H9 (cell line): ENCODE results near the gene CTNNBL1. TPM values are rescaled to one million over a fixed set of nuclear protein-coding genes. Genes with fewer than 3 reads are reported as not detected.
A peak's percentile ranks its signal among the peaks of the same experiment; 100 is the strongest.

Source experiments
- DNase-seq: peaks from one replicate; pipeline ENCODE4 v3.0.0-alpha.2; 2017
- H2AFZ ChIP-seq: one replicate; pipeline ENCODE4 v1.6.1; 2013; ENCODE audit warnings: mild to moderate bottlenecking, low read length, control low read depth, moderate library complexity
- H2AK5ac ChIP-seq: 2 replicates; pipeline ENCODE4 v1.6.1; 2013; ENCODE audit warnings: low read length, control low read depth, mixed read lengths; ENCODE audit not compliant: insufficient read length
- H2BK120ac ChIP-seq: one replicate; pipeline ENCODE4 v1.6.1; 2013; ENCODE audit warnings: low read depth, mild to moderate bottlenecking, low read length, control low read depth, inconsistent platforms; ENCODE audit not compliant: poor library complexity, severe bottlenecking
- H2BK12ac ChIP-seq: 2 replicates; pipeline ENCODE4 v1.6.1; 2013; ENCODE audit warnings: low read length, control low read depth, mixed read lengths, low read depth; ENCODE audit not compliant: insufficient read length
- H2BK15ac ChIP-seq: 2 replicates; pipeline ENCODE4 v1.6.1; 2013; ENCODE audit warnings: low read depth, low read length, control low read depth
- H2BK20ac ChIP-seq: one replicate; pipeline ENCODE4 v1.6.1; 2013; ENCODE audit warnings: low read depth, mild to moderate bottlenecking, low read length, control low read depth, inconsistent platforms; ENCODE audit not compliant: poor library complexity, severe bottlenecking
- H2BK5ac ChIP-seq: 2 replicates; pipeline ENCODE4 v1.6.1; 2013; ENCODE audit warnings: low read length, control low read depth, mixed read lengths; ENCODE audit not compliant: insufficient read length
- H3K14ac ChIP-seq: 2 replicates; pipeline ENCODE4 v1.6.1; 2013; ENCODE audit warnings: low read length, control low read depth; ENCODE audit not compliant: insufficient read depth
- H3K18ac ChIP-seq: 2 replicates; pipeline ENCODE4 v1.6.1; 2013; ENCODE audit warnings: low read depth, mild to moderate bottlenecking, mixed read lengths, low read length, control low read depth; ENCODE audit not compliant: insufficient read length
- H3K23ac ChIP-seq: 2 replicates; pipeline ENCODE4 v1.6.1; 2013; ENCODE audit warnings: low read length, control low read depth, mixed read lengths, low read depth; ENCODE audit not compliant: insufficient read length
- H3K23me2 ChIP-seq: 2 replicates; pipeline ENCODE4 v1.6.1; 2013; ENCODE audit warnings: low read depth, mild to moderate bottlenecking, mixed read lengths, low read length, control low read depth; ENCODE audit not compliant: insufficient read length, poor library complexity, severe bottlenecking
- H3K27ac ChIP-seq: 2 replicates; pipeline ENCODE4 v1.5.1; 2013; ENCODE audit warnings: low read length, control low read depth, mixed read lengths, low read depth; ENCODE audit not compliant: insufficient read length
- H3K27me3 ChIP-seq: 2 replicates; pipeline ENCODE4 v1.6.1; 2013; ENCODE audit warnings: low read length, control low read depth, inconsistent platforms; ENCODE audit not compliant: insufficient read depth
- H3K4ac ChIP-seq: 2 replicates; pipeline ENCODE4 v1.6.1; 2013; ENCODE audit warnings: low read depth, mild to moderate bottlenecking, control low read depth, inconsistent platforms, low read length, moderate library complexity
- H3K4me1 ChIP-seq: 2 replicates; pipeline ENCODE4 v1.6.1; 2013; ENCODE audit warnings: low read length, control low read depth, inconsistent platforms; ENCODE audit not compliant: insufficient read depth
- H3K4me2 ChIP-seq: 2 replicates; pipeline ENCODE4 v1.6.1; 2013; ENCODE audit warnings: low read length, control low read depth, mixed read lengths; ENCODE audit not compliant: insufficient read length, insufficient read depth
- H3K56ac ChIP-seq: 2 replicates; pipeline ENCODE4 v1.6.1; 2013; ENCODE audit warnings: low read depth, mild to moderate bottlenecking, mixed read lengths, low read length, control low read depth; ENCODE audit not compliant: insufficient read length
- H3K79me1 ChIP-seq: 2 replicates; pipeline ENCODE4 v1.6.1; 2013; ENCODE audit warnings: low read depth, mild to moderate bottlenecking, moderate library complexity, low read length, control low read depth, inconsistent platforms; ENCODE audit not compliant: insufficient read depth, poor library complexity, severe bottlenecking
- H3K79me2 ChIP-seq: 2 replicates; pipeline ENCODE4 v1.6.1; 2013; ENCODE audit warnings: low read length, control low read depth, inconsistent platforms; ENCODE audit not compliant: insufficient read depth
- H3K9ac ChIP-seq: 2 replicates; pipeline ENCODE4 v1.6.1; 2013; ENCODE audit warnings: low read length, control low read depth, mixed read lengths; ENCODE audit not compliant: insufficient read length; ENCODE audit errors: extremely low read depth
- H3K9me3 ChIP-seq: one replicate; pipeline ENCODE4 v1.6.1; 2013; ENCODE audit warnings: low read depth, low read length, inconsistent platforms; ENCODE audit not compliant: control insufficient read depth
- H3T11ph ChIP-seq: one replicate; pipeline ENCODE4 v1.6.1; 2013; ENCODE audit warnings: mild to moderate bottlenecking, low read length, control low read depth, inconsistent platforms
- H4K20me1 ChIP-seq: one replicate; pipeline ENCODE4 v1.6.1; 2013; ENCODE audit not compliant: control insufficient read depth, insufficient read length, insufficient read depth
- H4K5ac ChIP-seq: 2 replicates; pipeline ENCODE4 v1.6.1; 2013; ENCODE audit warnings: low read depth, mild to moderate bottlenecking, mixed read lengths, low read length, control low read depth; ENCODE audit not compliant: insufficient read length
- H4K8ac ChIP-seq: replicated peaks from 2 replicates; pipeline ENCODE4 v1.6.1; 2013; ENCODE audit warnings: low read length, control low read depth, mixed read lengths, low read depth; ENCODE audit not compliant: insufficient read length
- H4K91ac ChIP-seq: 2 replicates; pipeline ENCODE4 v1.6.1; 2013; ENCODE audit warnings: low read depth, mild to moderate bottlenecking, moderate library complexity, mixed read lengths, low read length, control low read depth; ENCODE audit not compliant: insufficient read length
- H3K27ac Mint-ChIP-seq, 3 experiments: 2 replicates in 2 of 3; 3 replicates in 1 of 3; pipeline ENCODE4 v1.8.0; 2020 to 2021; ENCODE audit warnings: mixed read lengths in 3 of 3, mild to moderate bottlenecking in 1 of 3, moderate library complexity in 1 of 3
- H3K27me3 Mint-ChIP-seq: 2 replicates; pipeline ENCODE4 v1.8.0; 2021; ENCODE audit warnings: low read depth, mild to moderate bottlenecking, moderate library complexity, mixed read lengths
- H3K36me3 Mint-ChIP-seq, 3 experiments: 2 replicates in 2 of 3; 3 replicates in 1 of 3; pipeline ENCODE4 v1.8.0; 2020 to 2021; ENCODE audit warnings: low read depth in 3 of 3, mixed read lengths in 3 of 3; ENCODE audit not compliant: insufficient read depth in 1 of 3
- H3K4me1 Mint-ChIP-seq, 2 experiments: 2 replicates each; pipeline ENCODE4 v1.8.0; 2020; ENCODE audit warnings: mixed read lengths in 2 of 2
- H3K4me3 Mint-ChIP-seq, 2 experiments: 2 replicates in 1 of 2; 3 replicates in 1 of 2; pipeline ENCODE4 v1.8.0; 2020 to 2021; ENCODE audit warnings: mild to moderate bottlenecking in 2 of 2, mixed read lengths in 2 of 2, moderate library complexity in 1 of 2
- H3K9me3 Mint-ChIP-seq, 2 experiments: 2 replicates in 1 of 2; 3 replicates in 1 of 2; pipeline ENCODE4 v1.8.0; 2020; ENCODE audit warnings: mild to moderate bottlenecking in 2 of 2, mixed read lengths in 2 of 2, moderate library complexity in 1 of 2
- WGBS: extraction: QIAGEN DNeasy Blood & Tissue Kit; methylation state at CpG from one replicate; pipeline ENCODE4 v1.1.7; 2013; ENCODE audit warnings: missing lambda C conversion rate, low lambda C conversion rate, mixed read lengths; ENCODE audit not compliant: insufficient read length; ENCODE audit errors: extremely low coverage; 5-methylcytosine and 5-hydroxymethylcytosine counted together
- total RNA-seq: library from RNA; stranded (reverse); gene quantifications from 2 replicates; pipeline ENCODE4 v1.2.1, GENCODE V29; 2021
- TF ChIP-seq, protein P1 (sequence below): fragments of 200-600 bp; sonication (generic); conservative IDR thresholded peaks from 3 replicates; pipeline ENCODE4 v1.8.0; 2021; ENCODE audit warnings: antibody characterized with exemption, mild to moderate bottlenecking

The CTNNBL1 gene
- total RNA-seq, 1 experiment from 2014 or later, result 67.2 TPM

DNA sequence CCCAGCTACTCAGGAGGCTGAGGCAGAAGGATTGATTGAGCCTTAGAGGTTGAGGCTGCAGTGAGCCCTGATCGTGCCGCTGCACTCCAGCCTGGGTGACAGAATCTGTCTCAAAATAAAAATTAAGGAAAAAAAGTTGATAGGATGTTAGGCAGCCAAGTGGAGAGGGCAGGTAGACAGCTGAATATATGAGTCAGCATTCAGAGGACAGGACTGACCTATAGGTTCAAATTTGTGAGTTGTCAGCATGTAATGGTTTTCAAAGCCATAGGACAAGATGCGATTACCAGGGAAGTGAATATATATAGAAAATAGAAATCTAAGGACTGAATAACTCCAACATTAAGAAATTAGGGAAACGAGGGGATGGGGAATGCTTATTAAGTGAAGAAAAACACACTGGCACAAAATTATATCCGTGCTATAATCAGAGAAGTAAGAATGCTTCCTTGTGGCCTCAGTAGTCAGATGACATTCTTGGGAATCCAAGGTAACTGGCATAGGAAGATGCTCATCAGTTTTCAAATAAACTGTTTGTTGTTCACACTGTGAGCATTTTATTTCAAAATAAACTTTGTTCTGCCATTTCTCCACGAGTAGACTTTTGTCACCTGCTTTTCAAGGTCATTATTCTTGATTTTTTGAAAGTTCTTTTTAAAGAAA is 145.1 kb downstream of the CTNNBL1 start:
- peaks cover 11 to 15% of the 10 kb centered on the region in 2 experiments for H3K4me1 Mint-ChIP-seq
- no peaks in the 10 kb centered on the region; the same call in 1 of the 2 replicates for H3K4me1 ChIP-seq
- no peak overlapping the region for H3K4me2 ChIP-seq
- H3K9me3 Mint-ChIP-seq, result no peaks in the 10 kb centered on the region
- no peak overlapping the region; a peak in 1 of 7 replicates for H3K27ac Mint-ChIP-seq
- peak overlapping the region; percentile 38 for H3K18ac ChIP-seq
- no peak overlapping the region for H2BK120ac ChIP-seq
- no peaks in the 10 kb centered on the region for H3K79me1 ChIP-seq
- H2BK15ac ChIP-seq, result no peak overlapping the region
- H3T11ph ChIP-seq, result no peak overlapping the region
- H2BK5ac ChIP-seq, result no peak overlapping the region
- no peak for DNase-seq
- no peak overlapping the region for H3K4me3 Mint-ChIP-seq
- no CpG with 5 or more reads among the region's 6 CpGs for WGBS
- no peaks in the 10 kb centered on the region for H3K23me2 ChIP-seq
- no peaks in the 10 kb centered on the region for H3K9me3 ChIP-seq
- H3K27me3 Mint-ChIP-seq, result no peaks in the 10 kb centered on the region
- no peak overlapping the region for H3K56ac ChIP-seq
- no peak overlapping the region for H3K4ac ChIP-seq
- no peak overlapping the region for H3K14ac ChIP-seq
- H3K27me3 ChIP-seq, result no peaks in the 10 kb centered on the region
- H2BK12ac ChIP-seq, result no peak overlapping the region
- no peak overlapping the region for H3K27ac ChIP-seq
- no peak overlapping the region for H2AK5ac ChIP-seq
- no peak overlapping the region for H4K91ac ChIP-seq
- no peak overlapping the region for H4K5ac ChIP-seq
- TF ChIP-seq, protein P1, sequence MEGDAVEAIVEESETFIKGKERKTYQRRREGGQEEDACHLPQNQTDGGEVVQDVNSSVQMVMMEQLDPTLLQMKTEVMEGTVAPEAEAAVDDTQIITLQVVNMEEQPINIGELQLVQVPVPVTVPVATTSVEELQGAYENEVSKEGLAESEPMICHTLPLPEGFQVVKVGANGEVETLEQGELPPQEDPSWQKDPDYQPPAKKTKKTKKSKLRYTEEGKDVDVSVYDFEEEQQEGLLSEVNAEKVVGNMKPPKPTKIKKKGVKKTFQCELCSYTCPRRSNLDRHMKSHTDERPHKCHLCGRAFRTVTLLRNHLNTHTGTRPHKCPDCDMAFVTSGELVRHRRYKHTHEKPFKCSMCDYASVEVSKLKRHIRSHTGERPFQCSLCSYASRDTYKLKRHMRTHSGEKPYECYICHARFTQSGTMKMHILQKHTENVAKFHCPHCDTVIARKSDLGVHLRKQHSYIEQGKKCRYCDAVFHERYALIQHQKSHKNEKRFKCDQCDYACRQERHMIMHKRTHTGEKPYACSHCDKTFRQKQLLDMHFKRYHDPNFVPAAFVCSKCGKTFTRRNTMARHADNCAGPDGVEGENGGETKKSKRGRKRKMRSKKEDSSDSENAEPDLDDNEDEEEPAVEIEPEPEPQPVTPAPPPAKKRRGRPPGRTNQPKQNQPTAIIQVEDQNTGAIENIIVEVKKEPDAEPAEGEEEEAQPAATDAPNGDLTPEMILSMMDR, result no peak
- H2AFZ ChIP-seq, result no peak overlapping the region
- H3K79me2 ChIP-seq, result no peaks in the 10 kb centered on the region
- H3K9ac ChIP-seq, result no peak overlapping the region
- no peaks in the 10 kb centered on the region for H4K20me1 ChIP-seq
- no peak overlapping the region for H3K23ac ChIP-seq
- H4K8ac ChIP-seq, result no peak overlapping the region
- H2BK20ac ChIP-seq, result no peak overlapping the region
- H3K36me3 Mint-ChIP-seq, result peaks cover 2 to 16% (median 11%) of the 10 kb centered on the region in 3 experiments; a peak in 4 of 7 replicates
